ENCODE measurements around the gene ERI3. TPM values are rescaled to one million over a fixed set of nuclear protein-coding genes. Genes with fewer than 3 reads are reported as not detected.

Gene ERI3
- total and polyA plus RNA-seq, 10 of the 15 experiments (the other 5 are each of a cell fraction or from before 2014, with no cell fraction given), result 20.6 to 90.4 (median 41.2) TPM

DNA sequence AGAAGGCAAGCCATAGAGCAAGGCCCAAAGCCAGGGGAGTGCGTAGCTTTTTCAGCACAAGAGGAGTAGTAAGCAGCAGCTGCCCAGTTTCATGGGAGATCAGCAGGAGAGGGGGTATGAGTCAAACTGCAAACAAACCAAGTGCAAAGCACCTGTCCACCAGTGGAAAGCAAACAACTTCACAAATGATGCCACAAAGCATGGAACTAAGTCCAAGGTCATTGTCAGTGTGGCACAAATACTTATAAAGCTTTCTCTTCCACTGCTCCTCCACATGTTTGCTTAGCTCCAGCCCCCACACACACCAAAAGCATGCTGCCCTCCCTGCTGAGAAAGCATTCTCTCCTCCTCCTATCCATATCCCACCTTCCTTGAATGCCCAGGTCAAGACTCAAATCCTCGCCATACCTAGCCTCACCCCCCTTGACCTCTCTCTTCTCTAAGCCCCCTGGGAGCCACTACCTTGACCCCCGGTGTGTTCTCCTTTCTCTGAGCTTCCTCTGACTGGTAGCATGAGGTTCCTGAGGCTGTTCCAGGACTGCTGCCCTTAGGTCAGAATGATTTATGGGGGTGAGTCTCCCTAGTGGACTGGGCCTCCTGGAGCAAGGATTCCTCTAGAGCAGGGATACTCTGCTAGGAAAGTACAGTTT, 71.4 kb downstream of the ERI3 start:
- Histone ChIP-seq H3K36me3 (ENCODE audit: control insufficient read depth in 2 of 2, insufficient read depth in 2 of 2, low read length in 1 of 2) (peaks cover 4 to 7% of the 10 kb centered on the region in 2 experiments; a peak in 3 of 4 replicates), H3K9me3 (replicated peaks; ENCODE audit: control insufficient read depth, insufficient read depth, low read length) (no peaks in the 10 kb centered on the region), H3K4me1 (ENCODE audit: control insufficient read depth, insufficient read depth, low read length) (no peaks in the 10 kb centered on the region), H3K9ac (ENCODE audit: control insufficient read depth, insufficient read depth, low read length) (no peak overlapping the region), H3K27me3 (replicated peaks in 1 of 2; ENCODE audit: control insufficient read depth in 2 of 2, insufficient read depth in 2 of 2, low read length in 1 of 2) (no peaks in the 10 kb centered on the region), H2AFZ (ENCODE audit: control insufficient read depth, low read depth, low read length) (no peak overlapping the region), H3K79me2 (ENCODE audit: control insufficient read depth, insufficient read depth, low read length) (no peaks in the 10 kb centered on the region), H4K20me1 (ENCODE audit: control insufficient read depth, insufficient read depth) (no peaks in the 10 kb centered on the region), H3K4me3 (no peak overlapping the region), H3K27ac (ENCODE audit: control insufficient read depth, insufficient read depth) (no peak overlapping the region), H3K4me2 (ENCODE audit: control insufficient read depth, insufficient read depth) (no peak overlapping the region)
- no peak for DNase-seq (ENCODE audit: low read depth, low spot score)
- ChIA-PET CTCF (no interaction called here), SMC1A (ENCODE audit: uncharacterized antibody, unreplicated experiment) (no interaction called here), POLR2A (no interaction called here), RAD21 (ENCODE audit: unreplicated experiment) (no interaction called here)
- no peak for ATAC-seq
- intact Hi-C loops (cut with micrococcal nuclease; ENCODE audit: unreplicated experiment), result no loop called here
- no TSS peak for BruUV-seq (replicated peaks)
- no peak for FAIRE-seq
- WGBS (ENCODE audit: insufficient coverage, insufficient replicate concordance, low lambda C conversion rate, missing lambda C conversion rate), result 59% methylated on average over 3 of the region's 3 CpGs
- in situ Hi-C loops (cut with MboI), result no loop called here
- no peak for TF ChIP-seq ZZZ3 (IDR thresholded peaks at IDR 0.05; ENCODE audit: control insufficient read depth, insufficient read length, low read depth)
- no peak for TF ChIP-seq CEBPB (IDR thresholded peaks at IDR 0.05; ENCODE audit: borderline replicate concordance in 1 of 2, low read depth in 2 of 2, low read length in 2 of 2)
- TF ChIP-seq, protein P1, sequence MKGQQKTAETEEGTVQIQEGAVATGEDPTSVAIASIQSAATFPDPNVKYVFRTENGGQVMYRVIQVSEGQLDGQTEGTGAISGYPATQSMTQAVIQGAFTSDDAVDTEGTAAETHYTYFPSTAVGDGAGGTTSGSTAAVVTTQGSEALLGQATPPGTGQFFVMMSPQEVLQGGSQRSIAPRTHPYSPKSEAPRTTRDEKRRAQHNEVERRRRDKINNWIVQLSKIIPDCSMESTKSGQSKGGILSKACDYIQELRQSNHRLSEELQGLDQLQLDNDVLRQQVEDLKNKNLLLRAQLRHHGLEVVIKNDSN (IDR thresholded peaks at IDR 0.05; ENCODE audit: borderline replicate concordance, extremely low read length, insufficient read depth, low read depth, low read length), result no peak
- TF ChIP-seq HDGF (IDR thresholded peaks at IDR 0.05), result no peak
- TF ChIP-seq YBX1 (IDR thresholded peaks at IDR 0.05), result no peak
- TF ChIP-seq ATF7 (IDR thresholded peaks at IDR 0.05; ENCODE audit: low read depth), result no peak
- TF ChIP-seq RAD21 (IDR thresholded peaks at IDR 0.05; ENCODE audit: insufficient read depth, low read depth, low read length), result no peak
- no peak for TF ChIP-seq RFX5 (IDR thresholded peaks at IDR 0.05; ENCODE audit: low read depth, low read length)
- TF ChIP-seq HDAC2 (IDR thresholded peaks at IDR 0.05), result no peak
- TF ChIP-seq SREBF1 (IDR thresholded peaks at IDR 0.05; ENCODE audit: low read length), result no peak
- TF ChIP-seq ZNF217 (IDR thresholded peaks at IDR 0.05), result no peak
- TF ChIP-seq NR2F1 (conservative IDR thresholded peaks at IDR 0.05), result no peak
- TF ChIP-seq, protein P2, sequence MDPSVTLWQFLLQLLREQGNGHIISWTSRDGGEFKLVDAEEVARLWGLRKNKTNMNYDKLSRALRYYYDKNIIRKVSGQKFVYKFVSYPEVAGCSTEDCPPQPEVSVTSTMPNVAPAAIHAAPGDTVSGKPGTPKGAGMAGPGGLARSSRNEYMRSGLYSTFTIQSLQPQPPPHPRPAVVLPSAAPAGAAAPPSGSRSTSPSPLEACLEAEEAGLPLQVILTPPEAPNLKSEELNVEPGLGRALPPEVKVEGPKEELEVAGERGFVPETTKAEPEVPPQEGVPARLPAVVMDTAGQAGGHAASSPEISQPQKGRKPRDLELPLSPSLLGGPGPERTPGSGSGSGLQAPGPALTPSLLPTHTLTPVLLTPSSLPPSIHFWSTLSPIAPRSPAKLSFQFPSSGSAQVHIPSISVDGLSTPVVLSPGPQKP (IDR thresholded peaks at IDR 0.05; ENCODE audit: low read depth, low read length), result no peak
- no peak for TF ChIP-seq E2F8 (IDR thresholded peaks at IDR 0.05; ENCODE audit: low read depth, partially characterized antibody)
- no peak for TF ChIP-seq FOS (IDR thresholded peaks at IDR 0.05; ENCODE audit: borderline replicate concordance, extremely low read depth, insufficient read length)
- no peak for TF ChIP-seq SUZ12 (IDR thresholded peaks at IDR 0.05; ENCODE audit: unreplicated experiment)
- TF ChIP-seq MAX (IDR thresholded peaks at IDR 0.05; ENCODE audit: low read depth, low read length), result no peak
- no peak for TF ChIP-seq NR2C1 (IDR thresholded peaks at IDR 0.05)
- TF ChIP-seq PAX8 (IDR thresholded peaks at IDR 0.05), result no peak

Measured in GM12878 (cell line).